ENCODE measurements around the gene UIMC1.

GRCh38 chr5:176855598-176855997 is 151.0 kb downstream of the UIMC1 start:
- TF ChIP-seq, protein P1, sequence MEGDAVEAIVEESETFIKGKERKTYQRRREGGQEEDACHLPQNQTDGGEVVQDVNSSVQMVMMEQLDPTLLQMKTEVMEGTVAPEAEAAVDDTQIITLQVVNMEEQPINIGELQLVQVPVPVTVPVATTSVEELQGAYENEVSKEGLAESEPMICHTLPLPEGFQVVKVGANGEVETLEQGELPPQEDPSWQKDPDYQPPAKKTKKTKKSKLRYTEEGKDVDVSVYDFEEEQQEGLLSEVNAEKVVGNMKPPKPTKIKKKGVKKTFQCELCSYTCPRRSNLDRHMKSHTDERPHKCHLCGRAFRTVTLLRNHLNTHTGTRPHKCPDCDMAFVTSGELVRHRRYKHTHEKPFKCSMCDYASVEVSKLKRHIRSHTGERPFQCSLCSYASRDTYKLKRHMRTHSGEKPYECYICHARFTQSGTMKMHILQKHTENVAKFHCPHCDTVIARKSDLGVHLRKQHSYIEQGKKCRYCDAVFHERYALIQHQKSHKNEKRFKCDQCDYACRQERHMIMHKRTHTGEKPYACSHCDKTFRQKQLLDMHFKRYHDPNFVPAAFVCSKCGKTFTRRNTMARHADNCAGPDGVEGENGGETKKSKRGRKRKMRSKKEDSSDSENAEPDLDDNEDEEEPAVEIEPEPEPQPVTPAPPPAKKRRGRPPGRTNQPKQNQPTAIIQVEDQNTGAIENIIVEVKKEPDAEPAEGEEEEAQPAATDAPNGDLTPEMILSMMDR (IDR thresholded peaks at IDR 0.05) = no peak
- TF ChIP-seq POLR2A (IDR thresholded peaks at IDR 0.05) = no peak

Measured in testis (tissue), 2 donors.